Measurements from ENCODE around the gene RAB44. TPM values are rescaled to one million over a fixed set of nuclear protein-coding genes. Genes with fewer than 3 reads are reported as not detected.

The RAB44 gene
- total RNA-seq, 1 experiment from 2014 or later: 0.05 TPM

GRCh38 chr6:36743538-36744303 lies 46.1 kb downstream of the RAB44 start:
- no TSS peak for BruUV-seq (replicated peaks)

More at GRCh38 chr6:36743538-36744303, 46.1 kb downstream of the RAB44 start:
- H3K9me2 ChIP-seq (ENCODE audit: insufficient read depth): no peaks in the 10 kb centered on the region
- H3K79me2 ChIP-seq (ENCODE audit: insufficient read depth, low read length): no peaks in the 10 kb centered on the region
- ChIA-PET CTCF (interaction anchor here (1.5 kb wide), 1 partner anchor 15 kb away, joined by 4 read pairs; no protein-coding TSS in a partner anchor), POLR2A (no interaction called here), RAD21 (ENCODE audit: low non-redundant PET in 1 of 2, low total read pairs in 2 of 2, uncharacterized antibody in 2 of 2, unreplicated experiment in 2 of 2) (no interaction called here)
- DNase-seq (ENCODE audit: low read depth, low spot score): no peak
- H3K9ac ChIP-seq (ENCODE audit: low read length): no peak overlapping the region
- no peaks in the 10 kb centered on the region for H3K36me3 ChIP-seq (ENCODE audit: control insufficient read depth in 1 of 2, insufficient read depth in 2 of 2, low read length in 2 of 2)
- ATAC-seq: no peak
- no peak overlapping the region for H3K4me2 ChIP-seq (ENCODE audit: low read length)
- peaks cover 5 to 7% of the 10 kb centered on the region in 2 experiments; a peak in 2 of 4 replicates for H3K9me3 ChIP-seq (ENCODE audit: control insufficient read depth in 1 of 2, insufficient read depth in 1 of 2, low read depth in 1 of 2, low read length in 2 of 2)
- H3K4me3 ChIP-seq (replicated peaks in 1 of 2; ENCODE audit: low read depth in 1 of 2, low read length in 2 of 2): no peak overlapping the region
- no peak overlapping the region for H3K27ac ChIP-seq (ENCODE audit: low read depth, low read length)
- TF ChIP-seq TCF7L2 (IDR thresholded peaks at IDR 0.05; ENCODE audit: borderline replicate concordance, extremely low read depth, insufficient read depth, insufficient read length) (no peak), EZH2 (IDR thresholded peaks at IDR 0.05) (no peak), SRF (IDR thresholded peaks at IDR 0.05; ENCODE audit: low read depth) (no peak), REST (IDR thresholded peaks at IDR 0.05; ENCODE audit: low read depth) (no peak), ELF1 (IDR thresholded peaks at IDR 0.05; ENCODE audit: borderline replicate concordance, low read depth) (no peak)
- peaks cover 0 to 4% of the 10 kb centered on the region in 2 experiments; a peak in 1 of 4 replicates for H3K4me1 ChIP-seq (ENCODE audit: control insufficient read depth in 1 of 2, insufficient read depth in 2 of 2, low read length in 2 of 2)
- intact Hi-C loops (cut with micrococcal nuclease): no loop called here
- H2AFZ ChIP-seq (ENCODE audit: low read depth, low read length, poor library complexity, severe bottlenecking): no peak overlapping the region
- H3K27me3 ChIP-seq (ENCODE audit: insufficient read depth, low read length): no peaks in the 10 kb centered on the region
- no peaks in the 10 kb centered on the region for H4K20me1 ChIP-seq (ENCODE audit: insufficient read depth)

Measured in HCT116 (cell line).